ENCODE results near the gene HOOK2.

HOOK2 gene

GRCh38 chr19:12773571-12773970 lies 1.8 kb downstream of the HOOK2 start:
- DNase-seq (ENCODE audit: low read depth, low spot score): no peak
- TF ChIP-seq, protein P1, sequence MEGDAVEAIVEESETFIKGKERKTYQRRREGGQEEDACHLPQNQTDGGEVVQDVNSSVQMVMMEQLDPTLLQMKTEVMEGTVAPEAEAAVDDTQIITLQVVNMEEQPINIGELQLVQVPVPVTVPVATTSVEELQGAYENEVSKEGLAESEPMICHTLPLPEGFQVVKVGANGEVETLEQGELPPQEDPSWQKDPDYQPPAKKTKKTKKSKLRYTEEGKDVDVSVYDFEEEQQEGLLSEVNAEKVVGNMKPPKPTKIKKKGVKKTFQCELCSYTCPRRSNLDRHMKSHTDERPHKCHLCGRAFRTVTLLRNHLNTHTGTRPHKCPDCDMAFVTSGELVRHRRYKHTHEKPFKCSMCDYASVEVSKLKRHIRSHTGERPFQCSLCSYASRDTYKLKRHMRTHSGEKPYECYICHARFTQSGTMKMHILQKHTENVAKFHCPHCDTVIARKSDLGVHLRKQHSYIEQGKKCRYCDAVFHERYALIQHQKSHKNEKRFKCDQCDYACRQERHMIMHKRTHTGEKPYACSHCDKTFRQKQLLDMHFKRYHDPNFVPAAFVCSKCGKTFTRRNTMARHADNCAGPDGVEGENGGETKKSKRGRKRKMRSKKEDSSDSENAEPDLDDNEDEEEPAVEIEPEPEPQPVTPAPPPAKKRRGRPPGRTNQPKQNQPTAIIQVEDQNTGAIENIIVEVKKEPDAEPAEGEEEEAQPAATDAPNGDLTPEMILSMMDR (IDR thresholded peaks at IDR 0.05; ENCODE audit: insufficient read depth, low read length, missing control alignments): peak; percentile 33
- ChIA-PET POLR2A (interaction anchor here (2.7 kb wide), 1 partner anchor 19 kb away, joined by 21 read pairs; the partner anchor contains the start of gene JUNB), CTCF (interaction anchor here (0.9 to 29.3 kb wide), 12 partner anchors 9 to 102 kb away, joined by 3 to 1565 read pairs (median 4); partner anchors contain the start of genes GET3, JUNB, PRDX2 and RNASEH2A)
- no peak overlapping the region for H3K4me3 ChIP-seq (ENCODE audit: low read depth, low read length)

DNA sequence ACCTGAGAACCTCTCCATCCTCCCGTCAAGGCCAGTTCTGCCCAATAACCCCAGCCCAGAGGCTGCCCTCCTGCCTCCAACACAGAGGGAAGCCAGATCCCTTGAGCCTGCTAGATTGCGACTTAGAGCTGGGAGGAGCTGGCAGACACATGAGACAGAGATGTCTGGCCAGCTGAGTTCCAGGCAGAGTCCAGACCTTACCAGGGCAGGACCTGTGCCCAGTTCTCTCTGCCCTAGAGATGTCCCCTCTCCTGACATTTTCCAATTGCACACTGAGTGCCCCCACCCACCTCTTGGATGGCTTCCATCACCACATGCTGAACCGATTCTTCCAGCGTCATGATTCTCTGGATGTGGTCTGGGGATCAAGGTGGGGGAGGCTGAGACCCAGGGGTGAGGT lies 3.0 kb downstream of the HOOK2 start:
- TF ChIP-seq, protein P1 (IDR thresholded peaks at IDR 0.05; ENCODE audit: insufficient read depth, low read length, missing control alignments): no peak
- no peak for DNase-seq (ENCODE audit: low read depth, low spot score)
- CTCF ChIA-PET: interaction anchor here (0.9 to 29.3 kb wide), 6 partner anchors 11 to 103 kb away, joined by 3 to 1565 read pairs (median 23); partner anchors contain the start of genes JUNB, PRDX2, RNASEH2A and THSD8
- POLR2A ChIA-PET: interaction anchor here (2.7 kb wide), 1 partner anchor 20 kb away, joined by 21 read pairs; the partner anchor contains the start of gene JUNB
- H3K4me3 ChIP-seq (ENCODE audit: low read depth, low read length): no peak overlapping the region

- ChIA-PET POLR2A (interaction anchor here (0.6 to 1.2 kb wide), 2 partner anchors 21 to 110 kb away, joined by 3 to 8 read pairs; partner anchors contain the start of gene JUNB), CTCF (interaction anchor here (1.2 to 29.3 kb wide), 3 partner anchors 25 to 55 kb away, joined by 3 to 1565 read pairs (median 660); partner anchors contain the start of genes BEST2, GET3, JUNB and PRDX2)
- no peak overlapping the region for H3K4me3 ChIP-seq (ENCODE audit: low read depth, low read length)
- TF ChIP-seq, protein P1 (IDR thresholded peaks at IDR 0.05; ENCODE audit: insufficient read depth, low read length, missing control alignments): no peak
- DNase-seq (ENCODE audit: low read depth, low spot score): no peak
Observed at GRCh38 chr19:12770922-12771321, 4.4 kb downstream of the HOOK2 start.

GRCh38 chr19:12769689-12770088 lies 5.7 kb downstream of the HOOK2 start:
- TF ChIP-seq, protein P1 (IDR thresholded peaks at IDR 0.05; ENCODE audit: insufficient read depth, low read length, missing control alignments): no peak
- no peak overlapping the region for H3K4me3 ChIP-seq (ENCODE audit: low read depth, low read length)
- no peak for DNase-seq (ENCODE audit: low read depth, low spot score)
- CTCF ChIA-PET: interaction anchor here (16.1 to 29.3 kb wide), 3 partner anchors 24 to 79 kb away, joined by 425 to 1565 read pairs (median 660); partner anchors contain the start of genes BEST2, GET3, JUNB and PRDX2
- POLR2A ChIA-PET: interaction anchor here (1.5 kb wide), 1 partner anchor 22 kb away, joined by 3 read pairs; the partner anchor contains the start of gene JUNB

GRCh38 chr19:12767666-12768065 lies 7.7 kb downstream of the HOOK2 start:
- DNase-seq (ENCODE audit: low read depth, low spot score): no peak
- no peak overlapping the region for H3K4me3 ChIP-seq (ENCODE audit: low read depth, low read length)
- ChIA-PET CTCF (interaction anchor here (16.0 to 29.3 kb wide), 4 partner anchors 9 to 81 kb away, joined by 311 to 1565 read pairs (median 542); partner anchors contain the start of genes BEST2, GET3, HOOK2 and JUNB), POLR2A (interaction anchor here (2.2 kb wide), 1 partner anchor 25 kb away, joined by 51 read pairs; the partner anchor contains the start of gene JUNB)
- TF ChIP-seq, protein P1 (IDR thresholded peaks at IDR 0.05; ENCODE audit: insufficient read depth, low read length, missing control alignments): no peak

GRCh38 chr19:12767150-12767549 lies 8.2 kb downstream of the HOOK2 start:
- DNase-seq (ENCODE audit: low read depth, low spot score): no peak
- no peak overlapping the region for H3K4me3 ChIP-seq (ENCODE audit: low read depth, low read length)
- TF ChIP-seq, protein P1 (IDR thresholded peaks at IDR 0.05; ENCODE audit: insufficient read depth, low read length, missing control alignments): no peak
- ChIA-PET CTCF (interaction anchor here (1.9 to 29.3 kb wide), 6 partner anchors 9 to 113 kb away, joined by 7 to 1565 read pairs (median 368); partner anchors contain the start of genes BEST2, GET3, HOOK2 and JUNB), POLR2A (interaction anchor here (2.2 kb wide), 1 partner anchor 25 kb away, joined by 51 read pairs; the partner anchor contains the start of gene JUNB)
